HG03064 (cell line): ENCODE results near the gene TM9SF2.

Experiments
- ATAC-seq: cut with Tn5 transposase; IDR thresholded peaks from one replicate; pipeline ENCODE4 v1.9.1; 2021; ENCODE audit warnings: low read depth; ENCODE audit not compliant: unreplicated experiment

Gene TM9SF2

DNA sequence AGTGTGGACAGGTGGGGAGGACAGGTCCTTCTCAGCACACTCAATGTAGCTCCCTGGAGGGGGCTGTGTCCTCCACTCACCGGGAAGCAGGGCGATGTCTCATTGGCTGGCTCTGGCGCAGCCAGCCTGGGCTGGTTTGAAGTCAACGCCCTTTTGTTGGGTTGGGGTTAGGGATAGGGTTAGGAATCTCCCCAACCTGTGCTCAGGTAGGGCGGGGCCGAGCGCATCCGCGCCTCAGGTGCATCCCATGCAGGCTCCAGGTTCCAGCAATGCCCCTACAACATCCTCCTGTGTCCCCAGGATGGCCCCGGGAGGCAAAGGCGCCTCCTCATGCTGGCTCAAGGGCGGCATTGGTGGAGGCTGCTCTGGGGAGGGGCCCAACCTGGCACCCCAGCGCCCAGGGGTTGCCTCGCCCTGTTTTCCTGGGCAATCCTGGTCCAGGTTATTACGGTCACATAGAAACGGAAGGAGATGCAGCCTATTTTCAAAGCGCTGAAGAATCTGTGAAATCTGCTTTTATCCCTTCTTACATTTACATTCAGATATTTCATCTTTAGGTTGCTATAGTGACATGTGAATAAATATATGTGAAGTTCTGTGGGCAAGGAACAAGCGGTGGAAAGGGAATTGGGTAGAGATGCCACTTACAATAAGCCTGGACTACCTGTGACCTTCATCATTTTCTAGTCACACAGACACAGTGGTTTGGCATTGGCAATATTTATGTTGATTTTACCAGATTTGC is 74.3 kb downstream of the TM9SF2 start:
- ATAC-seq = no peak

DNA sequence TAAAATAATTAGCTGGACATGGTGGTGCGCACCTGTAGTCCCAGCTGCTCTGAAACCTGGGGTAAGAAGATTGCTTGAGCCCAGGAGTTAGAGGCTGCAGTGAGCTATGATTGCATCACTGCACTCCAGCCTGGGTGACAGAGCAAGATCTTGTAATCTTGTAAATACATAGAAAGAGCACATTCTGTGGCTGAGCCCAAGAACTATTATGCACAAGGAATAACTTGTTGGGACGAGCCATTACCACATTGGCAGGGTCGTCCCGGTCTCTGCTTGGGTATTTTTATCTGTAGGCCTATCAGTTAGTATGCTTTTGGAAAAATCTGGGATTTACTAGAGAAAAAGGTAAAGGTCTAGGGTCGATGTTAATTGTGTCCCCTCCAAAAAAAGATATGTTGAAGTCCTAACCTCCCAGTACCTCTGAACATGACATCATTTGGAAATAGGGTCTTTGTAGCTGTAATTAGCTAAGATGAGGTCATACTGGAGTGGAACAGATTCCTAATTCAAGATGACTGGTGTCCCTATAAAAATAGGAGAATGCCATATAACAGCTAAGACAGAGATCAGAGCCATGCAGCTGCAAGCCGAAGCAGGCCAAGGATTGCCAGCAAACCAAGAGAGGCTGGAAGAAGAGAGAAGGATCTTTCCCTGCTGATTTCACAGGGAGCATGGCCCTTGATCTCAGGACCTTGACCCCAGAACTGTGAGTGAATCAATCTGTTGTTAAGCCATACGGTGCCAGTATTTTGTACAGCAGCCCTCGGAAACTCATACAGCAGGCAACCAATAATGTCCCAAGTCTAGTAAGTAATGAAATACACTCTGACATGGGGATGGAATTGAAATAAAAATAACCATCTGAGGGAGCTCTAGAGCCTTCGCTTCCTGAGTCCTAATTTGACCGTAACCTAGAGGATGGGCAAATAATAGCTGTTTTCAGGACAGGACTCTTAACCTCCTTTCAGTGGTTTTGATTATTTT is 77.0 kb downstream of the TM9SF2 start:
- no peak for ATAC-seq

DNA sequence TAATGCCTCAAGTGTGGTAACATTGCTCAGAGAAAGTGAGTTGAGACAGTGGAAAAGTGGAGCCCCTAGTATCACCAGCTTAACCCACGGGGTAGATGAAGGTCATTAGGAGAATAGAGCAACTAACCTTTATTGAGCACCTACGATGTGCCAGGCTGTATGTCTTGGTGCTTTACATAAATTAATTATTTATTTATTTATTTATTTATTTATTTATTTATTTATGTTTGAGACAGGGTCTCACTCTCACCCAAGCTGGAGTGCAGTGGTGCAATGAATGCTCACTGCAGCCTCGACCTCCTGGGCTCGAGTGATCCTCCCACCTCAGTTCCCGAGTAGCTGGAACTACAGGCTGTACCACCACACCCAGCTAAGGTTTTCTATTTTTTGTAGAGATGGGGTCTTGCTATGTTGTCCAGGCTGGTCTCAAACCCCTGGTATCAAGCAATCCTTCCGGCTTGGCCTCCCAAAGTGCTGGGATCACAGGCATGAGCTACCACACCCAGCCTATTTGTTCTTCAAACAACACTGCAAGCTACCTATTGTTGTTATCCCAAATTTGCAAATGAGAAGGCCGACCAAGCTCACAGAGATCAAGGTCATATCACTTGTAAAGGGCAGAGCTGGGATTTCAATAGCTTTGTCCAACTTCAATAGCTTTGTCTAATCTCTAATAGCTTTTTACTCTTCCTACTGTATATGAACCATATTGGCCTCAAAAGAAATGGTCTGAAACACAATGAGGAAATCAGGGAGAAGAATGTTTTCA is 79.4 kb downstream of the TM9SF2 start:
- ATAC-seq = no peak

DNA sequence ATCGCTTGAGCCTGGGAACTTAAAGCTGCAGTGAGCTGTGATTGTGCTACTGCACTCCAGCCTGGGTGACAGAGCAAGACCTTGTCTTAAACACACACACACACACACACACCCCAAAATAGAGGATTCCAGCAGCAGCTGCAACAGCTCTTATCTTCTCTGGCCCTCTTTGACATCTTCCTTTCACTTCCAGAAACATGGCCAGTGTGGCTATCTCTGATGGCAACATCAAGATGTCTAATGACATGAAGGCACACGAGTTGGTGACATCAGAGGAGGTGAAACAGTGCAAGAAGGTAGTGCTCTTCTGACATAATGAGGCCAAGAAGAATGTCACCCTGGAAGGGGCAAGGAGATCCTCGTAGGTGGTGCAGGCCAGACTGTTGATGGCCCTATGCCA is 81.2 kb downstream of the TM9SF2 start:
- no peak for ATAC-seq

DNA sequence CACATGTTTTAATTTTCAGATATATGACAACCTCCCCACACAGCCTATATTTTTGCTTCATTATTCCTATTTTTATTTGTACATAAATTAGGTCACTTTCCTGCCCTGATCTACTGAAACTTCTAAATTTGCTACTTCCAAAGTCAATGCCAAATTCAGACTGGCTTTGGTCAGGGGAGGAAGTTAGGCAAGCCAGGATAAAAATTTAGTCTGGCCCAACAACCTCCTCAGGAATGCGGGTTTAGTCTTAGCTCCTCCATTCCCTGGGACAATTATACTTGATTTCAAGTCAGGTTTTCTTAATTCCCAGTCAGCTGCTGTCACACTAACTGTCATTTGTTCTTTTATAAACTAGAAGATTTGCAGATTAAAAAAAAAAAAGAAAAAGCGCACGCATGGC is 84.3 kb downstream of the TM9SF2 start:
- no peak for ATAC-seq

DNA sequence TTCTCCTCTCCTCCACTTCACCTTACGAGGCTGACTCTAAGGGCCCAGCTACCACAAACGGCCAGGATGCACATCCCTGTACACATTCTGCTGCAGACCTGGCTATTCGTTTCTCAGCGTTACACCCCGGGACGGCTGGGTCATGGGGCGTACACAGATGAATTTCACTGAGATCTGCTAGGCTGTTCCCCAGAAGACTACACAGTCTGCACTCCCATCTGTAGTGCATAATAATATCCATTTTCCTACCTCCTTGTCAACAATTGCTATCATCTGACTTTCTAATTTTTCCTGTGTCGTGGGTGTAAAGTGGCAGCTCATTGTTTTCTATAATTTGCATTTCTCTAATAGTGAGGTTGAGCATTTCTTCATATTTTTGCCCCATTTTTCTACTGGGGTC is 85.7 kb downstream of the TM9SF2 start:
- ATAC-seq = no peak

DNA sequence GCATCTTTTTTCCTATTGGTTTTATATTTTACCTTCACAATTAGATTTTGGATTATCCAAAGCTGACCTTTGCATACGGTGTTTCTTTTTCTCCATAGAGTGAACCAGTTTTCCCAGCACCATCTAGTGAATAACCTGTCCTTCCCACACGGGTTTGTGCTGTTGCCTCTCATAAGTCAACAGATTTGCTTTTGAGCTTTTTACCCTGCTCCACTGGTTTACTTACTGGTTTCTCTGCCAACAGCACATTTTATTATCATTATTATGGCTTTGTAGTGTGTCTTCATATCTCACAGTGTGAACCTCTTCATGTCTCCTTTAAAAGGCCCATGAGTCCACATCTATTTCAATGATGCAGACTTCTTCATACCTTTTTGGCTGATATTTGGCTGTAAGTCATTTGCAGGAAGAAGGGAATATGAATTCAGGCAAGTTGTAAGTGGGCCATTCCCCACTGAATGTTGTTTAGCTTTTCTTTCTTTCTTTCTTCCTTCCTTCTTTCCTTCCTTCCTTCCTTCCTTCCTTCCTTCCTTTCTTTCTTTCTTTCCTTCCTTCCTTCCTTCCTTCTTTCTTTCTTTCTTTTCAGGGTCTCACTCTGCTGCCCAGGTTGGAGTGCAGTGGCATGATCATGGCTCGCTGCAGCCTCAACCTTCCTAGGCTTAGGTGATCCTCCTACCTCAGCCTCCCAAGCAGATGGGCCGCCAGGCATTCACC is 86.8 kb downstream of the TM9SF2 start:
- ATAC-seq = no peak

DNA sequence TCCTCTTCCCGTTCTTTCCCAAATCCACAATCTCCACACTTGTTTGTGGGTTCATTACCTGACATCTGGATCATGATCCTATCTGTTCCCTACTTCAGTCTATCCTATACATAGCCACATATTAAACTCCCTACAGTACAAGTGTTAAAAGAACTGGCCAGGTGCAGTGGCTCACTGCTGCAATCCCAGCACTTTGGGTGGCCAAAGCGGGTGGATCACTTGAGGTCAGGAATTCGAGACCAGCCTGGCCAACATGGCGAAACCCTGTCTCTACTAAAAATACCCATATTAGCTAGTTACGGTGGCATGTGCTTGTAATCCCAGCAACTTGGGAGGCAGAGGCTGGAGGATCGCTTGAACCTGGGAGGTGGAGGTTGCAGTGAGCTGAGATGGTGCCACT is 88.3 kb downstream of the TM9SF2 start:
- ATAC-seq = no peak

DNA sequence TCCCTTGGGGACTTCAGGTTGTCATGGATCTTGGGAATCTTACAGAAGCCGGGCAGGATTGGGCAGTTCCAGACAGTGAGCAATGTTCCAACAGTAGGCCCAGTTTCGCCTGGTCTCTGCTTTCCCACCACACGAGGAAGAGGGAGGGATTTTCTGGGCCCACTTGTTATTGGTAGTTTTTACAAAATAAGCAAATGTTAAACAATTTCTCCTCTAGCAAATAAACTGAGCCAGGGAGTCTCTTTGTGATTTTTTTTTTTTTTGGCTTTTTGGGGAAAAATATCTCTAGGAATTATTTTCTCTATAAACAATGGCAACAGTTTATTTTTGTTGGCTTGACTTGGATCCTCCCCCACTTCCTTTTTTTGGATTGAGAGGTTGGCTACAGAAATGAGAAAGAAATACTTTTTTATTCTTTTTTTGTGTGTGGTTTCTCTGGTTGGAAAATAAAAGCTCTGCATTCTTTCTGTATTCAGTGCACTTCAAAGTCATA is 89.3 kb downstream of the TM9SF2 start:
- ATAC-seq = no peak

DNA sequence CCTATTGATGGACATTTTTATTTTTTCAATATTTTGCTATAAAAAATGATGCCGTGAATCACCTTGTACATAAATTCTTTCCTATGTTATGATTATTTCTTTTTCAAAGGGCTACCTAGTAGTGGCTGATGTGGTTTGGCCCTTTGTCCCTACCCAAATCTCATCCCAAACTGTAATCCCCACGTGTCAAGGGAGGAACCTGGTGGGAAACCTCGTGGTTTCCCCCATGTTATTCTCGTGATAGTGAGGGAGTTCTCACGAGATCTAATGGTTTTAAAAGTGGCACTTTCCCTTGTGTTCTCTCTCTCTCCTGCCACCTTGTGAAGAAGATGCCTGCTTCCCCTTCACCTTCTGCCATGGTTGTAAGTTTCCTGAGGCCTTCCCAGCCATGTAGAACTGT is 94.9 kb downstream of the TM9SF2 start:
- ATAC-seq = no peak

DNA sequence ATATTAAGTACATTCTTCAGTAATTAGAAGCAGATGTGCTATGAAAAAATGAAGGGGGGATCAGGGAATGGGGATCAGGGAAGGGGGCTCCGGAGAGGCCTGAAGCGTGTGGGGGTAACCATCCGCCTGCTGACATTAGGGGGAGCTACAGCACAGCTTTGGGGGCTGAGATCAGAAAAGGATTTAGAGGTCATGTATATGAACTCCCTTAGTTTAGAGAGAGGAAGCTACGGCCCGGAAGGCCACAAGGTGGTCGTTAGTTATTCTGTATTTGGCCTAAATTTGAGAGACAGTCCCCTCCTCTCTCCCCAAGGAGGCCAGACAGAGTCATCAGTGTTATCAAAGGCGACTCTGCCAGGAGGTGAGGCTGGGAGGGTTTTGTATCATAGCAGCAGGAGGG is 99.0 kb downstream of the TM9SF2 start:
- no peak for ATAC-seq

DNA sequence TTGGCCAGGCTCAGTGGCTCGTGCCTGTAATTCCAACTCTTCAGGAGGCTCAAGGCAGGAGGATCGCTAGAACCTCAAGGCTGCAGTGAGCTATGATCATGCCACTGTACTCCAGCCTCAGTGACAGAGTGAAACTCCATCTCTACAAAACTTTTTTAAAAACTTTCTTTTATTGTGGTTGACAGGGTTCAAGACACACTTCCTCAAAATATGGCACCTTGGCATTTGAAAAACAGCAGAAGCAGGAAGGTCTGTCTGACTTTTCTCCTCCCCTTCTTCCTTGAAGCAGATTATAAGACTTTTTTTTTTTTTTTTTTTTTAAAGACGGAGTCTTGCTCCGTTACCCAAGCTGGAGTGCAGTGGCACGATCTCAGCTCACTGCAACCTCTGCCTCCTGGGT is 100.3 kb downstream of the TM9SF2 start:
- no peak for ATAC-seq

DNA sequence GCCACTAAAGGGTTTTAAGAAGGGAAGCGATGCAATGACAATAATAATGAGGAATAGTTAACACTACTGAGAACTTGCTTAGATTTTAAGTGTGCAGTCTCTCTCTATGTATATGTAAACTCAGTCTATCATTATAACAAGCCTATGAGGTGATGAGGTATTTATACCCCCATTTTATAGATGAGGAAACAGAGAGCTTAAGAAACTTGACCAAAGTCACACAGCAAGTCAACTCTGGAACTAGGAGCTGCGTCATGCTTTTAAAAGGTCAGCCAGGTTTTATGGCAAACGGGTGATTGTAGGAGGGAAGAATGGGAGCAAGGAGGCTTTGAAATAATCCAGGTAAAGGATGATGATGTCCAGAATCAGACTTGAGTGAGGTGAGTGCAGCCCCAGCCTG is 103.4 kb downstream of the TM9SF2 start:
- no peak for ATAC-seq

DNA sequence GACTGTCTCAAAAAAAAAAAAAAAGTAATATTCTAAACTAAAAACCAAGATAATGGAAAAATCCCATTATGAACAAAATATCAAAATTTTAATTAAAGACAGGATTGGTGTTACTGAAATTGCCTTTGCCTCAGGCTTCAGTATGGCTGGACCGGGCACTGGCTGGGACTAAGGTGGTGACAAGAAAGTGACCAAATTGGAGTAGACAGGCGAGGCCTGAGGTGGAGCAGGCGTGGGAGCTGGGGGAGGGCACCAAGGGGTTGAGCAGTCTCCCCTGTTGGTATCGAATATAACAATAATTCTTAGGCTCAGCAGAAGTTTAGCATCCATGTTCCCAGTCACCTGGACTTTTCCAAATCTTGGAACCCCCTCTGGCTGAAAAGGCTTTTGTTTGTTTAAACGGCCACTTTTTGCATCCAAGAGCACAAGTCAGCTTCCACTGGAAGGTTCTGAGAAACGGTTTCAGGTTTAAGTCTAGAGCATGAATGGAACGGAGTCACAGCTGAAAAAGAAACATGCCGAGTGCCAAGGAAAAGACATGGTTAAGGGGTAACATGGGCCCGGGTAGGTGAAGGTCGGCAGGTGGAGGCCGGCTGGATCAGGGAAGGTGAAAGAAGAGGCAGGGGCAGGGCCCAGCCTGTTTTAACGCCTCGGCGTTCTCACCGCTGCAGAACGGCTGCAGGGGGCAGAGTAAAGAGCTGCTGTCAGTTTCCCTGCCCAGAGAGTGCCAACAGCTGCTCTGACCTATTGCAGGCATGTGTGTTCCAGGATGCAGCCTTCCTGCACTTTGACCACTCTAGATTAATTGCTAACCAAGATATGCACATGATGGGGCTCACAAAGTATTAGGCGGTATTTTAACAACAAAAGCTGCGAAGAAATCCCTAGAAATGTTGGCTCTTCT is 104.4 kb downstream of the TM9SF2 start:
- ATAC-seq = peak; percentile 58

DNA sequence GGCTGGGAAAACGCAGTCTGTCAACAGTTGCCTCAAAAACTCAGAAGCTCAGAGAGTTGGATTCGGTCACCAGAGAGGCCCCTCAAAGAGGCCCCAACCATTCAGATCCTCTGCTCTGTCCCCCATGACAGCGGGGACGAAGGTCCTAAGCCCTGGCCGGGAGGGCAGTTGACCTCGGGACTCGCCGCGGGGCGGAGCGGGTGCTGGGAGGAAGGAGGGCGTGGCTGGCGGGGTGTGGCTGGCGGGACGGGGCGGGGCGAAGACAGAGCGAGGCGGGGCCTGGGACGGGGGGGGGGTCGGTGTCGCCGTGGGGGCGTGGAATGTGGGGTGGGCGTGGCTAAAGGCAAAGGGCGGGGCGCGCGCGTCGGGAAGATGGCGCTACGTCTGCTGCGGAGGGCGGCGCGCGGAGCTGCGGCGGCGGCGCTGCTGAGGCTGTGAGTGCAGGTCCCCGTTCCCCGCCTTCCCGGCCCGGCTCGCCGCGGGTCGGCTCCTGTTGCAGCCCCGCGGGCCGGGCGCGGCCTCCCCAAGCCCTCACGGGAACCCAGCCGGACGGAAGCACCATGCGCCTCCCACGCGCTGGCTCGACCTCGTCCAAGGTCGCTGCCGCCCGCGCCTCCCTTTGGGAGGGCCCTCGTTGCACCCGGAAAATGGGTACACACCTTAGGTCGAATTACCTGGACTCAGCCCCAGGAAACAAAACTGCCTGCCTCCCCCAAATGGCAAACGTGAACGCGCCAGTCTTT is 105.2 kb downstream of the TM9SF2 start, which contains the start of gene CLYBL:
Gene CLYBL (plus strand): TSS at position 367 of the 743 bp plus-strand sequence.
- ATAC-seq = peak; percentile 79

DNA sequence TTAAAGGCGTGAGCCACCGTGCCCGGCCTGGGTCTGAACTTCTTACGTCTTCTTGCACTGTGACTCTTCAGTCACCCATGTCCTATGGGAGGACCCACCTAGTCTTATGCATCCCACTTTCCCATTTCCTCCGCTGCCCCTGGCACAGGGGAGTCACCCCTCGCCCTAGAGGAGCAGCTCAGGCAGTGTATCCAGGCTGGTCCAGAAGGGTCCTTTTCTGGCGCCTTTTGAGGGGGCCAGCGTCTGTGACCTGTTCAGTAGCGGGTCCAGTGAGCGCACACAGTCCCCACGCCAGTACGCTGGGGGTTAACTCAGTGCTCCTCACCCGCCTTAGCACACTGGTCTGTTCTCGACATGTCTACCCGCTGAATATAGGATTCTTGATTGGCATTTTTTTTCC is 107.1 kb downstream of the TM9SF2 start:
- no peak for ATAC-seq

DNA sequence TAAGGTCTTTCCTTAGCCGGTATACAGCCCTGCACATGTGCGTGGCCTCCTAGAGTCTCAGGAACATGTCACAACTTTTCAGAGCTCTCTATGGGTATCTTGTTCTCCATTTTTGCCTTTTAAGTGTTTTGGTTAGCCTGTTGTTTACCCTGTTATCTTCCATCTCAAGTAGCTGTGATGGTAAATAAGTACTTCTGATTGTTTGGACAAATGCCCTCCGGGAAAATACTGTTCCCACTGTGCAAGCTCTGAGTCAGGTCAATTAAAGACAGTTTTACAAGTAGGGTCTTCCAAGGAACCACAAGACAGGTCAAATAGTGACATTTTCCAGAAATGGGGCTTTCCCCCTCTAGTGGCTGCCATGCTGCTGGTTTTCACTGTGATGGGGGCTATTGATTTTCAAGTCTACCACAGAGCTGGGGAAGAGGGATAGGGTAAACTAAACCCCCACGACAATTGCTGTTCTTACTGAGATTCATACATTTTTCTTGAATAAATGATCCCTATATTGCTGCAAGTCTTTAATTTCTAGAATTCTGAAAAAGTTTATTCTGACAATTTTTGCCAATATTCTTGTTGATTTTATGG is 109.5 kb downstream of the TM9SF2 start:
- no peak for ATAC-seq
